GM12878 (cell line): ENCODE measurements around the gene PTCH2. TPM values are rescaled to one million over a fixed set of nuclear protein-coding genes. Genes with fewer than 3 reads are reported as not detected.
A peak's percentile ranks its signal among the peaks of the same experiment; 100 is the strongest.

ENCODE experiments used
- ATAC-seq: fragments of 200-7000 bp; cut with Tn5 transposase; 3 replicates; pipeline ENCODE4 v1.9.1; 2020; ENCODE audit warnings: mild to moderate bottlenecking, moderate library complexity
- BruUV-seq: library from RNA; stranded (reverse); fragments of 400-500 nt; replicated peaks from 2 replicates; lab custom pipeline; 2021; lab: Mats Ljungman, UMichigan
- CTCF ChIA-PET: fragments of 300-600 bp; sonication (Branson Sonifier 250); formaldehyde crosslinking; extraction: SDS; loops from one replicate; lab custom pipeline; 2021; ENCODE audit warnings: inconsistent platforms; lab: Yijun Ruan, JAX
- POLR2A ChIA-PET: fragments of 350-600 bp; formaldehyde crosslinking; extraction: SDS; loops from one replicate; lab custom pipeline; 2021; ENCODE audit warnings: inconsistent platforms; lab: Charles Lee
- RAD21 ChIA-PET: fragments of 300-600 bp; sonication (Branson Sonifier 250); formaldehyde crosslinking; loops from one replicate; lab custom pipeline; 2023; ENCODE audit warnings: antibody characterized with exemption; ENCODE audit not compliant: unreplicated experiment; lab: Charles Lee
- SMC1A ChIA-PET: fragments of 300-600 bp; sonication (Branson Sonifier 250); formaldehyde crosslinking; loops from one replicate; lab custom pipeline; 2023; ENCODE audit not compliant: unreplicated experiment, uncharacterized antibody; lab: Charles Lee
- DNase-seq: peaks from one replicate; pipeline ENCODE4 v3.0.0-alpha.2; 2011; ENCODE audit warnings: low read depth, low spot score
- FAIRE-seq: peaks from 3 replicates; lab custom pipeline; 2011; peaks lifted over from hg19 to GRCh38; lab: Jason Lieb, UNC
- H2AFZ ChIP-seq: 2 replicates; pipeline ENCODE4 v1.6.0; 2011; ENCODE audit warnings: low read depth, low read length, control low read depth; ENCODE audit not compliant: control insufficient read depth
- H3K27ac ChIP-seq: 2 replicates; pipeline ENCODE4 v1.5.1; 2011; ENCODE audit warnings: control low read depth; ENCODE audit not compliant: control insufficient read depth, insufficient read depth
- H3K27me3 ChIP-seq, 2 experiments: replicated peaks in 1 of 2; 2 replicates each; pipeline versions ENCODE4 v1.6.0 to v1.6.1; 2011; ENCODE audit warnings: low read length in 1 of 2; ENCODE audit not compliant: control insufficient read depth in 2 of 2, insufficient read depth in 2 of 2
- H3K36me3 ChIP-seq, 2 experiments: 2 replicates each; pipeline ENCODE4 v1.5.1; 2011; ENCODE audit warnings: low read length in 1 of 2; ENCODE audit not compliant: control insufficient read depth in 2 of 2, insufficient read depth in 2 of 2
- H3K4me1 ChIP-seq: 2 replicates; pipeline ENCODE4 v1.6.1; 2011; ENCODE audit warnings: mild to moderate bottlenecking, low read length, moderate library complexity, mixed read lengths; ENCODE audit not compliant: control insufficient read depth, insufficient read depth
- H3K4me2 ChIP-seq: 2 replicates; pipeline ENCODE4 v1.6.0; 2011; ENCODE audit warnings: control low read depth; ENCODE audit not compliant: control insufficient read depth, insufficient read depth
- H3K4me3 ChIP-seq: fragments of 200-600 bp; sonication (generic); 2 replicates; pipeline ENCODE4 v1.5.1; 2016
- H3K79me2 ChIP-seq: 2 replicates; pipeline ENCODE4 v1.6.0; 2011; ENCODE audit warnings: low read length; ENCODE audit not compliant: control insufficient read depth, insufficient read depth
- H3K9ac ChIP-seq: 2 replicates; pipeline ENCODE4 v1.8.0; 2011; ENCODE audit warnings: low read length, control low read depth, mixed read lengths; ENCODE audit not compliant: control insufficient read depth, insufficient read depth
- H3K9me3 ChIP-seq: replicated peaks from 3 replicates; pipeline ENCODE4 v1.5.1; 2011; ENCODE audit warnings: mild to moderate bottlenecking, low read length; ENCODE audit not compliant: control insufficient read depth, insufficient read depth
- H4K20me1 ChIP-seq: 2 replicates; pipeline ENCODE4 v1.6.0; 2011; ENCODE audit not compliant: control insufficient read depth, insufficient read depth
- BACH1 ChIP-seq: fragments of 450-650 bp; IDR thresholded peaks from 2 replicates; pipeline ENCODE4 v1.6.1; 2017; ENCODE audit warnings: mild to moderate bottlenecking, borderline replicate concordance
- GABPA ChIP-seq: IDR thresholded peaks from 2 replicates; pipeline ENCODE4 v1.6.1; 2014; ENCODE audit warnings: antibody characterized with exemption, low read depth, mild to moderate bottlenecking, inconsistent platforms
- SREBF2 ChIP-seq: IDR thresholded peaks from 2 replicates; pipeline ENCODE4 v1.6.1; 2012; ENCODE audit warnings: mild to moderate bottlenecking, low read length
- SUPT20H ChIP-seq: IDR thresholded peaks from 2 replicates; pipeline ENCODE4 v1.6.1; 2011; ENCODE audit warnings: low read depth, mild to moderate bottlenecking, low read length, moderate library complexity, borderline replicate concordance; ENCODE audit not compliant: control insufficient read depth
- SUZ12 ChIP-seq: fragments of 200-600 bp; sonication (generic); IDR thresholded peaks from one replicate; pipeline ENCODE4 v1.6.1; 2018; ENCODE audit warnings: antibody characterized with exemption, mild to moderate bottlenecking; ENCODE audit not compliant: unreplicated experiment
- TCF12 ChIP-seq: IDR thresholded peaks from 2 replicates; pipeline ENCODE4 v1.6.1; 2011; ENCODE audit warnings: low read depth, mild to moderate bottlenecking, low read length
- WRNIP1 ChIP-seq: IDR thresholded peaks from 2 replicates; pipeline ENCODE4 v1.6.1; 2011; ENCODE audit warnings: low read depth, low read length, improper control_type of control experiment, borderline replicate concordance
- ZNF217 ChIP-seq: fragments of 450-650 bp; IDR thresholded peaks from 2 replicates; pipeline ENCODE4 v1.6.1; 2017; ENCODE audit warnings: antibody characterized with exemption, mild to moderate bottlenecking
- ZNF24 ChIP-seq: fragments of 450-650 bp; IDR thresholded peaks from 2 replicates; pipeline ENCODE4 v1.6.1; 2017; ENCODE audit warnings: antibody characterized with exemption, mild to moderate bottlenecking
- ZZZ3 ChIP-seq: IDR thresholded peaks from 2 replicates; pipeline ENCODE4 v1.6.1; 2011; ENCODE audit warnings: low read depth; ENCODE audit not compliant: control insufficient read depth, insufficient read length
- WGBS: methylation state at CpG from one replicate; pipeline ENCODE4 v1.1.6; 2016; ENCODE audit warnings: low lambda C conversion rate; ENCODE audit not compliant: insufficient replicate concordance, insufficient coverage; ENCODE audit errors: missing lambda C conversion rate; 5-methylcytosine and 5-hydroxymethylcytosine counted together
- in situ Hi-C: fragments of 300-500 bp; cut with MboI; formaldehyde crosslinking; loops from 9 replicates; pipeline ENCODE4 v1.14.3; 2018; ENCODE audit warnings: mixed read lengths
- intact Hi-C: fragments of 100-400 bp; cut with micrococcal nuclease; formaldehyde crosslinking; loops from one replicate; pipeline ENCODE4 v1.14.2; 2022; ENCODE audit not compliant: unreplicated experiment
- polyA plus RNA-seq, 11 experiments: library from polyadenylated mRNA; depleted of rRNA in 4 of 11; unstranded in 6 of 11; stranded (reverse) in 5 of 11; fragments of >200 nt; fragmentation: Nextera tagmentation in 4 of 11; fragmentation: Illumina TruSeq in 1 of 11; extraction: Ambion mirVana in 4 of 11; extraction: Trizol in 1 of 11; gene quantifications; 1 replicate in 1 of 11; 2 replicates in 10 of 11; pipeline versions ENCODE4 v1.2.1 to v1.2.3, GENCODE V29; 2011 to 2016; ENCODE audit warnings: inconsistent platforms in 2 of 11, missing spikeins in 2 of 11, low read depth in 1 of 11
- total RNA-seq, 4 experiments: library from RNA; depleted of rRNA in 3 of 4; stranded (reverse); fragments of >200 nt in 3 of 4; fragmentation: Illumina TruSeq in 1 of 4; extraction: Trizol in 1 of 4; gene quantifications; 2 replicates each; pipeline versions ENCODE4 v1.2.1 to v1.2.3, GENCODE V29; 2013 to 2021
- TF ChIP-seq, protein P1 (sequence below), 3 experiments: IDR thresholded peaks in 2 of 3; conservative IDR thresholded peaks in 1 of 3; 2 replicates each; pipeline ENCODE4 v1.5.1; 2011; ENCODE audit warnings: low read depth in 3 of 3, low read length in 3 of 3, mild to moderate bottlenecking in 3 of 3, control low read depth in 2 of 3, moderate library complexity in 2 of 3, inconsistent platforms in 1 of 3, mixed read lengths in 1 of 3; ENCODE audit not compliant: control insufficient read depth in 2 of 3, insufficient read depth in 1 of 3; ENCODE audit errors: extremely low read depth in 1 of 3
- TF ChIP-seq, protein P2 (sequence below): fragments of 450-650 bp; IDR thresholded peaks from 2 replicates; pipeline ENCODE4 v1.6.1; 2017; ENCODE audit warnings: mild to moderate bottlenecking
- TF ChIP-seq, protein P3 (sequence below): IDR thresholded peaks from 2 replicates; pipeline ENCODE4 v1.6.1; 2012; ENCODE audit warnings: improper control_type of control experiment, low read depth, low read length; ENCODE audit not compliant: insufficient replicate concordance

PTCH2 gene
- total and polyA plus RNA-seq, 10 of the 15 experiments (the other 5 are each of a cell fraction or from before 2014, with no cell fraction given), result 0.03 to 8.4 (median 0.10) TPM

DNA sequence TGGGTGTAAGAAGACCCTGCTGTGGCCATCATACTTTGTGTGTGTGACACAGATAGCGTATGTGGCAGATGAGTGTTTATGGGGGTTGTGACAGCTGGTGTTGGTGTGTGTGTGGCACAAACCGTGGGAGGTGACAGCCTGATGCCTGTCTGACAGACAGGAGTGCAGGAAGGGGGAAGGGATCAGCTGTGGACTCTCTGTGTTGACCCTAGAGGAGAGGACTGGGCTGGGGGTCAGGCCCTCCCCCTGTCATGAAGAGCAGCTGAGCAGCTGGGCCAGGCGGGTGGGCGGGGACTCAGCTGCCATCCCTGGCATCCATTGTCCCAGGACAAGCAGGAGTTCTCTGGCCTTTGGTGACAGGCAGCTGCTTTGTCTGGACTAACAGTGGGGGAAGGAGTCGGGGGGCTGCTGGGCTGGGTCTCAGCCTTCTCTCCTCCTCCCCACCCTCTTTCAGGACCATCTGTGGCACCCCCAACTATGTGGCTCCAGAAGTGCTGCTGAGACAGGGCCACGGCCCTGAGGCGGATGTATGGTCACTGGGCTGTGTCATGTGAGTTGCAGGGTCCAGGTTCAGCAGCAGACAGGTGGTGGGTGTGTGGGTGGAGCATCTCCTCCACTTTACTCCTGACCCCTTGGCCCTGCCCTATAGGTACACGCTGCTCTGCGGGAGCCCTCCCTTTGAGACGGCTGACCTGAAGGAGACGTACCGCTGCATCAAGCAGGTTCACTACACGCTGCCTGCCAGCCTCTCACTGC lies 40.6 kb downstream of the PTCH2 start:
- in situ Hi-C loops (no loop called here), intact Hi-C loops (no loop called here)
- DNase-seq (no peak), FAIRE-seq (no peak), ATAC-seq (no peak)
- peak overlapping the region; percentile 43; the same call in 1 of the 2 replicates for H3K27ac ChIP-seq
- CTCF ChIA-PET, result no interaction called here
- no peak overlapping the region; the same call in 1 of the 2 replicates for H3K9ac ChIP-seq
- H4K20me1 ChIP-seq, result no peaks in the 10 kb centered on the region
- SMC1A ChIA-PET, result interaction anchor here (1.1 kb wide), 1 partner anchor 34 kb away, joined by 3 read pairs; no protein-coding TSS in a partner anchor
- H3K9me3 ChIP-seq, result no peaks in the 10 kb centered on the region
- WGBS, result 76% methylated on average over 13 of the region's 13 CpGs
- RAD21 ChIA-PET, result no interaction called here
- peaks cover 25% of the 10 kb centered on the region for H3K4me1 ChIP-seq
- no peak overlapping the region for H2AFZ ChIP-seq
- POLR2A ChIA-PET, result interaction anchor here (0.7 to 6.9 kb wide), 2 partner anchors 17 to 501 kb away, joined by 4 to 56 read pairs; no protein-coding TSS in a partner anchor
- peaks cover 21% of the 10 kb centered on the region for H3K79me2 ChIP-seq
- peaks cover 6 to 9% of the 10 kb centered on the region in 2 experiments for H3K36me3 ChIP-seq
- no TSS peak for BruUV-seq
- H3K4me2 ChIP-seq, result peak overlapping the region; percentile 80
- no peaks in the 10 kb centered on the region for H3K27me3 ChIP-seq
- peak overlapping the region; percentile 94 for H3K4me3 ChIP-seq
- TF ChIP-seq SUZ12, result no peak
- TF ChIP-seq TCF12, result 0 out of 2 replicates have a peak, but pooled peaks have one; percentile 37
- no peak for TF ChIP-seq ZNF217
- TF ChIP-seq ZZZ3, result no peak
- no peak for TF ChIP-seq WRNIP1
- TF ChIP-seq SREBF2, result no peak
- no peak for TF ChIP-seq GABPA
- TF ChIP-seq ZNF24, result no peak
- TF ChIP-seq, protein P1, sequence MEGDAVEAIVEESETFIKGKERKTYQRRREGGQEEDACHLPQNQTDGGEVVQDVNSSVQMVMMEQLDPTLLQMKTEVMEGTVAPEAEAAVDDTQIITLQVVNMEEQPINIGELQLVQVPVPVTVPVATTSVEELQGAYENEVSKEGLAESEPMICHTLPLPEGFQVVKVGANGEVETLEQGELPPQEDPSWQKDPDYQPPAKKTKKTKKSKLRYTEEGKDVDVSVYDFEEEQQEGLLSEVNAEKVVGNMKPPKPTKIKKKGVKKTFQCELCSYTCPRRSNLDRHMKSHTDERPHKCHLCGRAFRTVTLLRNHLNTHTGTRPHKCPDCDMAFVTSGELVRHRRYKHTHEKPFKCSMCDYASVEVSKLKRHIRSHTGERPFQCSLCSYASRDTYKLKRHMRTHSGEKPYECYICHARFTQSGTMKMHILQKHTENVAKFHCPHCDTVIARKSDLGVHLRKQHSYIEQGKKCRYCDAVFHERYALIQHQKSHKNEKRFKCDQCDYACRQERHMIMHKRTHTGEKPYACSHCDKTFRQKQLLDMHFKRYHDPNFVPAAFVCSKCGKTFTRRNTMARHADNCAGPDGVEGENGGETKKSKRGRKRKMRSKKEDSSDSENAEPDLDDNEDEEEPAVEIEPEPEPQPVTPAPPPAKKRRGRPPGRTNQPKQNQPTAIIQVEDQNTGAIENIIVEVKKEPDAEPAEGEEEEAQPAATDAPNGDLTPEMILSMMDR (IDR thresholded peaks at IDR 0.05 in 2 of 3, conservative IDR thresholded peaks at IDR 0.05 in 1 of 3; ENCODE audit: control insufficient read depth in 2 of 3, extremely low read depth in 1 of 3, insufficient read depth in 1 of 3, low read depth in 3 of 3, low read length in 3 of 3), result no peak
- no peak for TF ChIP-seq BACH1
- TF ChIP-seq, protein P2, sequence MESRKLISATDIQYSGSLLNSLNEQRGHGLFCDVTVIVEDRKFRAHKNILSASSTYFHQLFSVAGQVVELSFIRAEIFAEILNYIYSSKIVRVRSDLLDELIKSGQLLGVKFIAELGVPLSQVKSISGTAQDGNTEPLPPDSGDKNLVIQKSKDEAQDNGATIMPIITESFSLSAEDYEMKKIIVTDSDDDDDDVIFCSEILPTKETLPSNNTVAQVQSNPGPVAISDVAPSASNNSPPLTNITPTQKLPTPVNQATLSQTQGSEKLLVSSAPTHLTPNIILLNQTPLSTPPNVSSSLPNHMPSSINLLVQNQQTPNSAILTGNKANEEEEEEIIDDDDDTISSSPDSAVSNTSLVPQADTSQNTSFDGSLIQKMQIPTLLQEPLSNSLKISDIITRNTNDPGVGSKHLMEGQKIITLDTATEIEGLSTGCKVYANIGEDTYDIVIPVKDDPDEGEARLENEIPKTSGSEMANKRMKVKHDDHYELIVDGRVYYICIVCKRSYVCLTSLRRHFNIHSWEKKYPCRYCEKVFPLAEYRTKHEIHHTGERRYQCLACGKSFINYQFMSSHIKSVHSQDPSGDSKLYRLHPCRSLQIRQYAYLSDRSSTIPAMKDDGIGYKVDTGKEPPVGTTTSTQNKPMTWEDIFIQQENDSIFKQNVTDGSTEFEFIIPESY, result no peak
- TF ChIP-seq, protein P3, sequence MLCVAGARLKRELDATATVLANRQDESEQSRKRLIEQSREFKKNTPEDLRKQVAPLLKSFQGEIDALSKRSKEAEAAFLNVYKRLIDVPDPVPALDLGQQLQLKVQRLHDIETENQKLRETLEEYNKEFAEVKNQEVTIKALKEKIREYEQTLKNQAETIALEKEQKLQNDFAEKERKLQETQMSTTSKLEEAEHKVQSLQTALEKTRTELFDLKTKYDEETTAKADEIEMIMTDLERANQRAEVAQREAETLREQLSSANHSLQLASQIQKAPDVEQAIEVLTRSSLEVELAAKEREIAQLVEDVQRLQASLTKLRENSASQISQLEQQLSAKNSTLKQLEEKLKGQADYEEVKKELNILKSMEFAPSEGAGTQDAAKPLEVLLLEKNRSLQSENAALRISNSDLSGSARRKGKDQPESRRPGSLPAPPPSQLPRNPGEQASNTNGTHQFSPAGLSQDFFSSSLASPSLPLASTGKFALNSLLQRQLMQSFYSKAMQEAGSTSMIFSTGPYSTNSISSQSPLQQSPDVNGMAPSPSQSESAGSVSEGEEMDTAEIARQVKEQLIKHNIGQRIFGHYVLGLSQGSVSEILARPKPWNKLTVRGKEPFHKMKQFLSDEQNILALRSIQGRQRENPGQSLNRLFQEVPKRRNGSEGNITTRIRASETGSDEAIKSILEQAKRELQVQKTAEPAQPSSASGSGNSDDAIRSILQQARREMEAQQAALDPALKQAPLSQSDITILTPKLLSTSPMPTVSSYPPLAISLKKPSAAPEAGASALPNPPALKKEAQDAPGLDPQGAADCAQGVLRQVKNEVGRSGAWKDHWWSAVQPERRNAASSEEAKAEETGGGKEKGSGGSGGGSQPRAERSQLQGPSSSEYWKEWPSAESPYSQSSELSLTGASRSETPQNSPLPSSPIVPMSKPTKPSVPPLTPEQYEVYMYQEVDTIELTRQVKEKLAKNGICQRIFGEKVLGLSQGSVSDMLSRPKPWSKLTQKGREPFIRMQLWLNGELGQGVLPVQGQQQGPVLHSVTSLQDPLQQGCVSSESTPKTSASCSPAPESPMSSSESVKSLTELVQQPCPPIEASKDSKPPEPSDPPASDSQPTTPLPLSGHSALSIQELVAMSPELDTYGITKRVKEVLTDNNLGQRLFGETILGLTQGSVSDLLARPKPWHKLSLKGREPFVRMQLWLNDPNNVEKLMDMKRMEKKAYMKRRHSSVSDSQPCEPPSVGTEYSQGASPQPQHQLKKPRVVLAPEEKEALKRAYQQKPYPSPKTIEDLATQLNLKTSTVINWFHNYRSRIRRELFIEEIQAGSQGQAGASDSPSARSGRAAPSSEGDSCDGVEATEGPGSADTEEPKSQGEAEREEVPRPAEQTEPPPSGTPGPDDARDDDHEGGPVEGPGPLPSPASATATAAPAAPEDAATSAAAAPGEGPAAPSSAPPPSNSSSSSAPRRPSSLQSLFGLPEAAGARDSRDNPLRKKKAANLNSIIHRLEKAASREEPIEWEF, result no peak
- TF ChIP-seq SUPT20H, result no peak
